ENCODE data around the gene LRRC25.

LRRC25 gene

GRCh38 chr19:18435842-18436670 lies 38.6 kb upstream of the LRRC25 start:
- DNase-seq (ENCODE audit: low spot score) = no peak

DNA sequence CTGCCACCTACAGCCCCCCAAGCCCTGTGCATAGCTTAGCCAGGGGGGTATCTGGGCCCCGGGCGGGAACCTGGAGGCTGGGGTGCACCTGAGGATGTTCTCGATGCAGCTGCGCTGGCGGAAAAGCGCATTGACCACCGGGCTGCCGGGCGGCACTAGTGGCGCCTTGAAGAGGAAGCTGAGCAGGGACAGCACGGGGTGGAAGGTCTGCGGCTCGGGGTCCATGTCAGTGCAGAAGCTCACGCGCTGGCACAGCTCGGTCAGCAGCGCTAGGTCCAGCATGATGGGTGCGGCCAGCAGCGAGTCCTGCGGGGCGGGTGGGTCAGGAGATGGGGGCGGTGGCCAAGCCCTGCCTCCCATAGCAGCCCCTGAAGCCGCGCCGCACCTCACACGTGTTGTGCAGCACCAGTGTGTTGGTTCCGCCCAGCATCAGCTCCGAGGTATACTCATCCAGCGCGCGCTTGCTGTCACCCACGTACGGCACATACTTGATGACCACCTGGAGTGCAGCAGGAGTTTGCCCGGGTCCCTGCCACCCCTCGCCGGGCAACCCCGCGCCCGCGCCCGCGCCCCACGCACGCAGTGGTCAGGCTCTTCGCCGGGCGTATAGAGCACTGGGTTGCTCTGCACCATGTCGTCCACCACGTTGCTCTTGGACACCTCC lies 37.9 kb upstream of the LRRC25 start:
- DNase-seq (ENCODE audit: low spot score) = no peak

- DNase-seq (ENCODE audit: low spot score) = no peak
These were observed 37.2 kb upstream of the LRRC25 start for GRCh38 chr19:18434411-18435175.

DNA sequence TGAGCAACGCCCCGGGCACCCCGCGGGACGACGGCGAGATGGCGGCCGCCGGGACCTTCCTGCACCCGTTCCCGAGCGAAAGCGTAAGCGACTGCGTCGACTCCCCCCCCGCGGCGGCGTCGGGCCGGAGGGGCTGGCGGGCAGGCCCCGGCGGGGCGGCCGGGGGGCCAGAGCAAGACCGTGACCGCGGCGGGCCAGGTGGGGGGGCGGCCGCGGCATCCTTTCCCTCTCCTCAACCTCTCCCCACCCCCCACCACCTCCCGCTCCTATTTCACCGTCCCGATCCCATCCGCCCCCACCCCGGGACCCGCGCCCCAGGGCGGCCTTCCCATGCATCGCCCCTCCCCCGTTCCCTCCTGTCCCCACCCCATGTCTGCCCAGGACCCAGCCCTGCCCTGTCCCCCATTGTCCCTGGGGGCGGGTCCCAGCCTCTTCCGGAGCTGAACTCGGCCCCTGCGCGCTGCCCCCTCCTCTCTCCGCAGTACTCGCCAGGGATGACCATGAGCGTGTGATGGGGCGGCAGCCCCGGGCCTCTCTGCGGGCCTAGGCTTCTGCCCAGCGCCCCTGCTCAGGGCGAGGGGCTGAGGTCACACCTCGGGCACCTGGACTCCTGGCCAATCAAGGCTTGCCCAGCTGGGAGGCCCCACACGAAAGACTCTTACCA lies 36.4 kb upstream of the LRRC25 start:
- no peak for DNase-seq (ENCODE audit: low spot score)

- DNase-seq (ENCODE audit: low spot score) = no peak
These were observed 35.7 kb upstream of the LRRC25 start for GRCh38 chr19:18433015-18433691.

GRCh38 chr19:18432275-18433014 lies 35.0 kb upstream of the LRRC25 start:
- no peak for DNase-seq (ENCODE audit: low spot score)

- DNase-seq (ENCODE audit: low spot score) = no peak
These were observed 34.2 kb upstream of the LRRC25 start for GRCh38 chr19:18431351-18432197.

- no peak for DNase-seq (ENCODE audit: low spot score)
These were observed 33.2 kb upstream of the LRRC25 start for GRCh38 chr19:18430417-18431144.

GRCh38 chr19:18429717-18430416 lies 32.4 kb upstream of the LRRC25 start:
- DNase-seq (ENCODE audit: low spot score) = no peak

DNA sequence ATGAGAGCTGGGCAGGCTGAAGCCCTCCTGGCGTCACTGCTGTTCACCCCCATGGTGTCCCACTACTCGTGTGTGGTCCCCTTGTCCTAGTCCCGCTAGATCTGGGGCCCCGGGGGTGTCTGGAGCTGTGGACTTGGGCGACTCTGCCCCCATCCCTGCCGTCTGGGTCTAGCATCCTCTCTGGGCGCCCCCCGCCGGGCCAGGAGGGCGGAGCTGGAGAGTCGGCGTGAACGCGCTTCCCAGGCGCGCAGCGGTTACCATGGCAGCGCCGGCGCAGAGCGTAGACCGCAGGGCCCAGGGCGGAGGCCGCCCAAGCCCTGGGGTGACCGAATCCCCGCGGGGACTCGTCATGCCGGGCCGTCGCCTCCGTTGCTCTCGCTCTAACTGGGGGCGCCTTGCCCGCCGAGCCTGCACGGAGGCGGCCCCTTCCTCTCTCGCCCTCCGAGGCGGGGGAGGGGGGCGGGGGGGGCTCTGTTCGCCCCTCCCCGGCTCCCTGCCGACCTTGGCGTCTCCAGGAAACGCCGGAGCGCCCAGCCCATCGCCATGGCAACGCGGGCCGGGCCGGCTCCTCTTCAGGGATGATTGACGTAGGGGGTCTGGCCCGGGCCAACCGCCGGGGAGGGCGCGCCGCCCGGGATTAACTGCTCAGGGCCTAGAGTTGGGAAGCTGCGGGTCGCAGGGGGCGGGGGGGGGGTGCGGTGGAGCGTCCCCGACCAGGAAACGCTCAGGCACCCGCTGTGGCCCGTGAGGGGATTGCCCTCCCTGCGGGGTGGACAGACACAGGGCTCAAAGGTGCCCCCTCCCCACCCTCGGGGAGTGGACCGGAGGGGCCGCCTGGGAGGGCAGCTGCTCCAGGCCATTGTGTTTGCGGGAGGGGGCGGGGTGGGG lies 31.6 kb upstream of the LRRC25 start:
- DNase-seq (ENCODE audit: low spot score) = peak; percentile 95

DNA sequence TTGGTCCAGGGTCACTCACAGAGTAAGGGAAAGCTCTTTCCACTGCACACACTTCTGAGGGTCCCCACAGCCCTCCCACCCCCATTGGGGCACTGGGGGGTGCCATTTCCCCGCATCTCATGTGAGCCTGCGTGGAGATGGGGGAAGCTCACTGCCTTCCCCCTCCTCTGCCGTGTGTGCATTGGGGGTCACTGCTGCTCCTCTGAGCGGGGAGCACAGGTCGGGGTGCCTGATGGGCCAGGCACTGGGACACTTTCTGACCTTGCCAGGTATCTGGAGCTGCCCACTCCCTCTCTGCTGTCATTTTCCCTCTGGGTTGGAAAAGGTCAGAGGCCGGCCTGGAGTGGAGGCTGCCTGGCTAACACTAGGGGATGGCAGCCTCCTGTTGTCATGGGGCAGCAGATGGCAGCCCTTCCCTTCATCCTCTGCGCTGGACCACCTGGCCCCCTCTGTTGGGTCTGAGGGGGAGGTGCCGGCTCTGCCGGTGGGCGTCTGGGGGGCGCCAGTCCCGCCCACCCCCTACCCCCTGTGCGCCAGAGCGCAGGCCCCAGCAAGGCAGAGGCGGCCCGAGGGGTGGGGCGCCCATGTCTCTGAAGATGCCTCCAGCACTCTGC lies 30.9 kb upstream of the LRRC25 start:
- DNase-seq (ENCODE audit: low spot score) = no peak

DNA sequence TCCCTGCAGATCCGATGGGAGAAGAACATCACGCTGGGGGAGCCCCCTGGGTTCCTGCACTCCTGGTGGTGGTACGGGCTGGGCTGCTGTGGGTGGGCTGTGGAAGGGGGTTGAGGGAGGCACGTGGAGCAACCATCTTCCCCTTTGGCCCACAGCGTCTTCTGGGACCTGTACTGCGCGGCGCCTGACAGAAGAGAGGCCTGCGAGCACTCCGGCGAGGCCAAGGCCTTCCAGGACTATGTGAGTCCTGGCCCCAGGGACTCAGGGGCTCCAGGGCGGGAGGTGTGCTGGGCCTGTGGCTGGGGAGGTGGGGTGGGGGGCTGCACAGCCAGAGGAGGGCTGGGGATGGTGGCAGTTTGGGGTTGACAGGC lies 30.3 kb upstream of the LRRC25 start:
- no peak for DNase-seq (ENCODE audit: low spot score)

DNA sequence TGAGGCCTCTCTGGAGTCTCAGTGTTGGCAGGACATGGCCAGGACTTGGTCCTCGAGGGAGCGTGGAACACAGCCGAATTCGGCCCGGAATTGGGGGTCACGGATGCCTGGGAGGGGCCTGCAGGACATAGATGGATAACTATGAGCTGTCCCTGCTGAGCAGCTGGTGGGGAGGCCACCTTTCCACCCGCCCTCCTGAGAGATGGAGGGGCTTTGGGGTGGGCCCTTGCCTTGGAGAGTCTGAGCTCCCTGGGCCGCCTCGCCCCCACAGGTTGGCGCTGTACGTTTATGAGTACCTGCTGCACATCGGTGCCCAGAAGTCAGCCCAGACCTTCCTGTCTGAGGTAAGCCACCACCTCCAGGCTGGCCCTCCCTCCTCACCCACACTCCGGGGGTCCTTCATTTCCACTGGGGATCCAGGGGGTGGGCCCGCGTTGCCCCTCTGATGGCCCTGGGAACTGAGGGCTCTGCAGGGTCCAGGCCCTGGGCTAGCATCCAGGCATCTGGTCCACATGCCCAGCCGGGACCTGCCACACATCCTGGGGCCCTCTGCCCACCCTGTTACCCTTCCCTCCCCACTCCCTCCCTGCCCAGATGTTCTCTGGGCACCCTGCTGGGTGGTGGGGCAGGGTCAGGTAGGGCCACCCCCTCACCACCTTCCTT lies 29.8 kb upstream of the LRRC25 start:
- DNase-seq (ENCODE audit: low spot score) = no peak

- no peak for DNase-seq (ENCODE audit: low spot score)
These were observed 29.0 kb upstream of the LRRC25 start for GRCh38 chr19:18426416-18426767.

DNA sequence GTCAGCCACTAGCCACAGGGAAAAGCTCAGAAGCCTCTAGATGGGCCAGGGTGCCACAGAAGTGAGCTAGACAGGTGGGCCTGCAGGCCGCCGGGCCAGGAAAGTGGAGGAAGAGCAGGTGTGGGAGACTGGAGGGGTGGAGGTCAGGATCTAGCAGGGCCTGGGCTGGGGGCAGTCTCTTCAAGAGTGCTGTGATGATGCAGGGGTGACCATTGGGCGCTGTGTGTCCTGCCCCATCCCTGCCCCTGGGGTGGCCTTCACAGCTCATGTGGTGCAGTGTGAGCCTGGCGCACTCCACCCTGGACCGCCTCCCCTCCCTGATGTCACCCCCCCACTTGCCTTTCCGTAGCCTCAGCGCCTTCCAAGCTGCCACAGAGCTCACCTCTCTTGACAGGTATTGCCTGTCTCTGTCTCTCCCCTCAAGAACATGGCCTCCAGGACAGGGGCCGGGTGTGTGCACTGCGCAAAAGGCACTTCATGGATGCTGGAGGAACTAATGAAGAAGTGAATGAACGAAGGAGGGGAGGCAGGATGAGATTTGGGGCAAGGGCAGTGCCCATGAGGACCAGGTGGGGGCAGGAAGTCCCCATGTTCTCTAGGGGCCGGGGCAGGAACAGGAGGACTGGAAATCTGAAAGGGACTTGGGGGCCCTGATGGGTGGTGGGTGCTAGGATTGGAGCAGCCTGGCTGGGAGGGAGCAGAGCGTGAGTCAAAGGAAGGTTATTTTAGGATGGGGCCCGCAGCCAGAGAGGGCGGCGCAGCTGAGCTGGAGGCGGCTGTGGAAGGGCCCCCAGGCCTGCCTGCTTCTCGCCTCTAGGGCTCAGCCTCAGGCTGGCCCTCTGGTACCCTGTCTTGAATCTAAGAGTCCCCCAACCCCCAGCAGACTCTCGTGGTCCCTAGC lies 28.3 kb upstream of the LRRC25 start:
- DNase-seq (ENCODE audit: low spot score) = peak; percentile 90
